HG02610 (cell line): Measurements from ENCODE around the gene SERPINA12.

Source experiments
- ATAC-seq: cut with Tn5 transposase; IDR thresholded peaks from one replicate; pipeline ENCODE4 v1.9.1; 2021; ENCODE audit warnings: mild to moderate bottlenecking, moderate library complexity; ENCODE audit not compliant: unreplicated experiment

The SERPINA12 gene

GRCh38 chr14:94467728-94468520 lies 41.3 kb downstream of the SERPINA12 start:
- no peak for ATAC-seq

DNA sequence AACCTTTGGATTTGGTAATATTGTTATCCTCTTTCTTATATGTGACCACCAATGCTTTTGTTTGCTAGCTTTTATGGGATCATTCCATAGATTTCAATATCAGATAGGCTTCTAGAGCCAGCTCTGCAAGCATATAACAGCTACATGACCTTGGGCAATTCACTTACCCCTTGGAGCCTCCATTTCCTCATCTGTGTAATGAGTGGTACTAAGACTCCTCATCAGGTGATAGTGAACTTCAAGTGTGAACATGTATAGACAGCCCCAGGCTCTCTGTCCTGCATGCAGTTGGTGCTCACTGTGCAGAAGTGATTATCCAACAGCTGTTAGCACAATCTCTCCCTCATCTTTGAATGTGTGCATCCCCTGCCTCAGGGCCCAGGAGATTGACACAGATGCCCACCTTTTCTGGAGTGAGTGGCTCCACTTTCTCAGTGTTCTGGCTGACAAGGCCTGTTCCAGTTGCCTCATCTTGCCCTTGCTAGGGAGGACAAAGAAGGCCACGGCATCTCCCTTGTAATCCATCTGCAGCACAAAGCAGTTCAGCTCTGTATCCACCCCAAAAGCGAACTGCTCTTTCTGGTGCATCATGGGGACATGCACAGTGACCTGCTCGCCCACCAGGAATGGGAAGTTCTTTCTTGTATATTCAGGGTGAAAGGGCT lies 42.4 kb downstream of the SERPINA12 start:
- ATAC-seq = no peak

DNA sequence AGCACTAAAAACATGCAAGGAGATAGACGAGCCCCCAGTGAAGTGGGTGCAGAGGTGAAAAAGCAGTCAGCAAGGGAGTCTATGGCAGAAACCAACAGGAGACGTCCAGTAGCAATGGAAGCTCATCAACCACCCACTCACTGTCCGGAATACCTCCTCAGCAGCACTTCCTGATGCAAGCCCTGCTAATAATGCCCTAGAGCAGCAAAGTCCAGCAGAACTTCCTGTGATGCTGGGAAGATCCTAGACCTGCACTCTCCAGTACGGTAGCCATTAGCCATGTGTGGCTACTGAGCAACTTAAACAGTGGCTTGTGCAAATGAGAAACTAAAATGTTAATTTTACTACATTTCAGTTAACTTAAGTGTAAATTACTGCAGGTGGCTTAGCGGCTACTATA lies 44.2 kb downstream of the SERPINA12 start:
- no peak for ATAC-seq

GRCh38 chr14:94464290-94464689 lies 45.0 kb downstream of the SERPINA12 start:
- ATAC-seq = no peak

GRCh38 chr14:94462763-94463572 lies 46.3 kb downstream of the SERPINA12 start:
- no peak for ATAC-seq

- no peak for ATAC-seq
Observed at GRCh38 chr14:94462219-94462551, 47.1 kb downstream of the SERPINA12 start.

DNA sequence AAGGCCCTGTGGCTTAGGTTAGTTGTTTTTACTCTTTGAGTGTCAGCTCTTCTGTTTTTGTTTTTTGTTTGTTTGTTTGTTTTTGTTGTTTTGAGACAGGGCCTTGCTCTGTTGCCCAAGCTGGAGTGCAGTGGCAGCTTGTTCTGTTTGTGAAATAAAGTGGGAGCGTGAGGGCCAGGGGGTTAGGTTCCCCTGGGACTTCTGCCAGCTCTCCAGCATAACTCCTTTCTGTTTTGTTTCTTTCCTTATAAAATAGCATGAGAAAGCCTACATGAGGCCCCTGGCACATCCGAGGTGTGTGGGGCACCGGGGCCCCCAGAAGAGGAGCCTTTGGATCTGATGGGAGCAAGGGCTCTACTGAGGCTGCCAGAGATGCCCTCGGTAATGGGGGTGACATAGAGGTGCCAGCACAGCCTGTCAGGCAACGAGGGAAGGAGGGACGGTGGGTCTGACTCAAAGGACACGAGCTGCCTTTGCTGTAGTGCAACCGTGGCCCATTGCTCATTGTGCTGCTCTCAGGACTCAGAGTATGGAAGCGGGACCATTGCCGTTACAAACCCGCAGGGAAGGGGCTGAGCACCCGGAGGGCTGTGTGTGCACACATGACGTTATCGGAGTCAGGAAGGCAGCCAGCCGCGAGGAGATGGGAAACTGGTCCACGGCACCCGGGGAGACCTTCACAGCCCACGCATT lies 47.6 kb downstream of the SERPINA12 start:
- ATAC-seq = no peak

DNA sequence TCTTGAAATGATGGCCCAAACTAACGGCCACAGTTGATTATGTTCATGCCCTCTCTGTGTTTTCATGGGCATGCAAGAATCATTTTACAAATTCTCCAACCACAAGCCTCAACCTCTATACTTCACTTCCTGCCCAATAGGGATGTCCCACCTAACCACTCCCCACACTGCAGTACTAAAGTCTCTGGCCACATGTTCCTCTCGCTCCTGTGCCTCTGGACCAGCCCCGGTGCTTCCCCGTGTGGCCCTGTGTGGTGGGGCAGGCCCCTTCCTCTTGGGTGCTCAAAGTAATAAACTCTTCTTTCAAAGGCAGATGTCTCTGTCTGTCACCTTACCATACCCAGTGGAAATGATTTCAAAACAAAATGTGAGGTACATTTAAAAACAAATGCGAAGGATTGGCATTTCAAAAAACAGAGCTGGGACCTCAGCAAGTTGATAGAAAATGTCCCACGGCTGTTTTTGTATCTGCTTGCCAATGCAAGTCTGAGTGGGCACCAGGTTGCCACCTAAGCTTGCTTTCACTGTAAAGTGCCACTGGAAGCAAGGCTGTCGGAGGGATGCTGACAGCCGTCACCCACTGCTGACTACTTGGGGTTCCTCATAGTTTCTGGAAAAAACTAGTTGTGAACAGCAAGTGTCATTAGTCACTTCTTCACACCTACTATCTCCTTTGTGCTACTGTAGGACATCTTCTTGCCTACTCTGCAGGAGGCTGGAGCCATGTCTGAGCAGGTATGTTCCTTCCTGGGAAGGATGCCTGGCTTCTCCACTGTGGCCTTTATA lies 48.4 kb downstream of the SERPINA12 start:
- no peak for ATAC-seq

DNA sequence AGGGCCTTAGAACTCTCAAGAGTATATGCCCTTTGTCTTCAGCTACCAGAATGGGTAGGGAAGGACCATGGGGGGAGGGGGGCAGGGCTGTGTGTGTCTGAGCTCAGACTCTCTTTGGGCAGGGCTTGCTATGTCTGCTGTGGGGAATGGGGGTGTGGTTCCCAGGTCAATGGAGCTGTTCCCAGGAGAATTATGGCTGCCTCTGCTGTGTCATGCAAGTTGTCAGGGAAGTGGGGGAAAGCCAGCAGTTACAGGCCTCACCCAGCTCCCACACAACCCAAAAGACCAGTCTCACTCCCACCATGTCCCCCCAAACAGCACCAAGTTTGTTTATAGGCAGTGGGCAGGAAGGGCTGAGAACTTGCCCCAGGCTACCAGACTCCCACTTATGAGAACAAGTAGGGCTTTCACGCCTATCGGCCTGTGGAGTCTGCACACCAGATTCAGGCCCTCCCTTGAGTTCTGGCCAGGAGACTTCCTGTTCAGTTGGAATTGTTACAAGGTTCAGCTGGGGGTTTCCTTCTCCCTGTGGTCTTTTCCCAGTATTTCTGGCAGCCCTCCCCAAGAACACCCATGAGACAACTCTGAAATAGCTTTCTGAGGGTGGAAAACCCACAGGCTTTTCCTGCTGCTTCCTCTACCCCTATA lies 50.6 kb downstream of the SERPINA12 start:
- ATAC-seq = no peak

DNA sequence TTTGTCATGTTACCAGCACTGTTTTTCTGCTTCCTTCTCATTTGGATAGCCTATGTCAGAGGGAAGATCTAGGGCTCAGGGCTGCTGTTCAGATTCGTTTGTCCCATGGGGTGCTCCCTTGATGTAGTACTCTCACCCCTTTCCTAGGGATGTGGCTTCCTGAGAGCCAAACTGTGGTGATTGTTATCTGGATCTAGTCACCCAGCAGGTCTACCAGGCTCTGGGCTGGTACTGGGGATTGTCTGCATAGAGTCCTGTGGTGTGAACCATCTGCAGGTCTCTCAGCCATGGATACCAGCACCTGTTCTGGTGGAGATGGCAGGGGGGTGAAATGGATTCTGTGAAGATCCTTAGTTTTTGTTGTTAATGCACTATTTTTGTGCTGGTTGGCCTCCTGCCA lies 51.2 kb downstream of the SERPINA12 start:
- ATAC-seq = no peak

DNA sequence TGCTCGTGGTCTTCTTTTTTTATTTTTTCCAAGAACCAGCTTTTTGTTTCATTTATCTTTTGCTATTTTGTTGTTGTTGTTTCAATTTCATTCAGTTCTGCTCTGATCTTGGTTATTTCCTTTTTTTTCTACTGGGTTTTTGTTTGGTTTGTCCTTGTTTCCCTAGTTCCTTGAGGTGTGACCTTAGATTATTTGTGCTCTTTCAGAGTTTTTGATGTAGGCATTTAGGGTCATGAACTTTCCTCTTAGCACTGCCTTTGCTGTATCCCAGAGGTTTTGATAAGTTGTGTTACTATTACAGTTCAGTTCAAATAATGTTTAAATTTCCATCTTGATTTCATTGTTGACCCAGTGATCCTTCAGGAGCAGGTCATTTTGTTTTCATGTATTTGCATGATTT lies 53.3 kb downstream of the SERPINA12 start:
- no peak for ATAC-seq

DNA sequence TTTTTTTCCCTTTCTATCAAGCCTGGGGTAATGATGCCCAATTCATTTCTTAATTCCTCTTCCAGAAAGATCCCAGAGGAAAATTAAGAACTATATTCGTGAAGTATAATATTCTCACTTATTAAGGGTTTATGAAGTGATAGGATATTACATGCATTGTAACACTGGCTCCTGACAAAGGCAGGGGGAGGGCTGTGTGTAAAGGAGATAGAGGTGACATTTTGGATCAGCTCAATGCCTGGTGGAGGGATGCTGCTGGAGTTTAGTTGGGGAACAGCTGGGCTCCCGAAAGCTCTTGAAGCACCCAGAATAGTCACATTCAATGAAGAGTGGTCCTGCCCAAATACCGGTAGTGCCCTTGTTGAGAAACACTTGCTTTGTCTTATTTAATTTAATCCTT lies 57.4 kb downstream of the SERPINA12 start:
- ATAC-seq = no peak

DNA sequence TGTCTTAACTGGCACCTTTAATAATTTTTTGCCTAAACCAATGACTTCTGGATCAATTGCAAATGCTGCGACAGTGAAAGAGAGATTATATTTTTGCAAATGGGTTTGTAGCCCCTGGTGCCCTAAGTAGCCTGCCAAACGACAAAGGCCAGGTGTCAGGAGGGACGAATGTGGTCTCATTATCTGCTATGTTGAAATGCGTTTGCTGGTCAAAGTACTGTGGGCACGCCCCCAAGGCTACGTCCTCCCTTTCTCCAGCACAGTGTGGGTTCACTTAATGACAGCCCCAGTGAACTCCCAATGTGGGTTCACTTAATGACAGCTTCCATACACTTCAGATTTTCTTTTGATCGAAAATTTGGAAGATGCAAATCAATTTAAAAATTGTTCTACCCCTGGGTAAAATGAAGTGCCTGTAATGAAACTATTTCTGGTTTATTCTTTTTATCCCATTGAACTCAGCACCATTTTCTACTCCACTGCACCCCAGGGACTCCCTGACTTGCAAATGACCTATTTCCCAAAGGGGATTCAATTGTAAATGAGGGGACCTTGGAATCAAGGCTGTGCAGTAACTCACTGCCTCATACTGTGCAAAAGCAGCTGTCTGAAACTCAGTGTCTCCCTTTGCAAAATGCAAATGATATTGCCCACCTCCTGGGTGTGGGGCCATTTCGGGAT lies 58.0 kb downstream of the SERPINA12 start:
- no peak for ATAC-seq

DNA sequence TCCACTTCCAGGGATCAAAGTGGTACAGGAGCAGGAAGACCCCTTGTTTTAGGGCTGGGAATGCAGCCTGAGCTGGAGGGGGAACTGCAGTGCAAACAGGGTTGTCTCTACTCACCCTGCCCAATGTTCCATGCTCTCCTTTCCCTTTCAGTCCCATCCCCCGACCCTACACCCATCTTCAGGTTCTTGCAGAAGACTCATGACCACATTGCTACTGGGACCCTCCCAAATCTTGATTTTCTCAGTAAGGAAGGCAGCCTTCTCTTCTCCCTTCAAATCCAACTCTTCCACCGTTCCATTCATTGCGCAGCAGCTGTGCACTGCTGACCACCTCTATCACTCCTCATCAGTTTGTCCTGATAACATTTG lies 58.6 kb downstream of the SERPINA12 start:
- no peak for ATAC-seq

DNA sequence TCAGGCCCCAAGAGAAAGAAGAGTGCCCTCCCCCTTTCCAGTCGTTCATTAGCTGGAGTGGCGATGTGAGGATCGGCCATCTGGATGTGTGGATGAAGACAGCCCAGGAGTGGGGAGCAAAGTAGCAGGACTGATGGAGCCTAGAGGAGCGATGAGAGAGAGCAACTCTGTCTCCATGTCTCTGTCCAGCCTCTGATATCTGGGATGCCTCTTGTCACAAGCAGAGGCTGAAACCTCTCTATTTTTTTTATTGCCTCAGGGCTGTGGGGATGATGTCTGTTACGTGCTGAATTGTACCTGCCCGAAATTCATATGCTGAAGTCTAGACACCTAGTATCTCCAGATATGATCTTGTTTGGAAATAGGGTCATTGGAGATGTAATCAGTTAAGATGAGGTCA lies 59.3 kb downstream of the SERPINA12 start:
- ATAC-seq = no peak

- no peak for ATAC-seq
Observed at GRCh38 chr14:94448071-94448808, 61.0 kb downstream of the SERPINA12 start.

GRCh38 chr14:94447206-94447605 lies 62.1 kb downstream of the SERPINA12 start:
- ATAC-seq = no peak

DNA sequence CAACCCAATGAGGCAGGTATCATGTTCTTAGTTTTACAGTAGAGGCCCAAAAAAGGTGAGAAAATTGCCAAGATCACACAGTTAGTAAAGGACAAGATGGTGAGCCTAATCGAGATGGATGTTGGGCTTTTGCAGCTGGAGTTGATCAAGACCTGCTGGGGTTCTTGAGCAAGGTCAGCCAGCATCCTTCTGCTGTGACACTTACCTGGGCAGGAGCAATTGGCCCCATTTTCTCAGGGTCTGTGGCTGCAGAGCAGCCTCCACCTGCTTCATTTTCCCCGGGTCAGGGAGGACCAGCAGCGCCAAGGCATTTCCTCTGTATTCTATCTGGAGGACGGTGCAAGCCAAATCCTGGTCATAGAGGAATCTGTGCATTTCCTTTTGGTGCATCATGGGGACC lies 63.1 kb downstream of the SERPINA12 start:
- no peak for ATAC-seq

GRCh38 chr14:94445003-94445402 lies 64.3 kb downstream of the SERPINA12 start:
- ATAC-seq = no peak
